Ectodermal cell (in vitro differentiated cells): ENCODE data around the gene CEP350.
"Not testable (repeated sequence)": the region's sequence is repeated elsewhere in the genome, so short reads cannot be mapped to it uniquely, and the experiment has no call there.

Experiments used
- H3K27ac ChIP-seq: 2 replicates; pipeline ENCODE4 v1.7.0; 2013; ENCODE audit warnings: mild to moderate bottlenecking, low read depth, low read length; ENCODE audit not compliant: insufficient read depth, poor library complexity, severe bottlenecking
- H3K27me3 ChIP-seq: 2 replicates; pipeline ENCODE4 v1.7.0; 2013; ENCODE audit warnings: mild to moderate bottlenecking, low read length; ENCODE audit not compliant: insufficient read depth, control insufficient read depth, poor library complexity, severe bottlenecking
- H3K36me3 ChIP-seq: one replicate; pipeline ENCODE4 v1.7.0; 2013; ENCODE audit warnings: low read length; ENCODE audit not compliant: control insufficient read depth, insufficient read depth
- H3K4me1 ChIP-seq: one replicate; pipeline ENCODE4 v1.7.0; 2013; ENCODE audit warnings: low read length; ENCODE audit not compliant: control insufficient read depth, insufficient read depth
- H3K4me3 ChIP-seq: 2 replicates; pipeline ENCODE4 v1.7.0; 2013; ENCODE audit warnings: low read depth, low read length, control low read depth; ENCODE audit not compliant: insufficient read depth
- H3K9me3 ChIP-seq: 2 replicates; pipeline ENCODE4 v1.7.0; 2013; ENCODE audit warnings: mild to moderate bottlenecking, low read length, moderate library complexity; ENCODE audit not compliant: control insufficient read depth
- WGBS, 2 experiments: methylation state at CpG; one replicate each; pipeline ENCODE4 v1.1.7; 2013; ENCODE audit warnings: missing lambda C conversion rate in 2 of 2; 5-methylcytosine and 5-hydroxymethylcytosine counted together

Gene CEP350

DNA sequence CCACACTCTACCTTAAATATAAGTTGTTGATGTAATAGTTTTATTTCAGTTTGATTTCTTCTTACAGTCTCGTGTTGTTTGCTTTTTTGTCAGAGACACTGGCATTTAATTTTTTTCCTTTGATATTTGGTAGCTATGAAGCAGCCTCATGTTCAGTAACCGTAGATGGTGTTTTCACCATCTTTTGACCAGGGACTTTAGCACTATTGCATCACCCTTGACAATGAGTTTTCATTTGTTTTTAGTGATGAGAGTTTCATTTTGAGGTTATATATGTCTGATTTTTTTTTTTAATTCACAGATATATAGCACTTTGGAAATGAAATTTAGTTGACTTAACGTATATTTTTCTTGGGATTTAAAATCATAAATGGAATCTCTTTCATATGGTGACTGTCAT lies 36.2 kb downstream of the CEP350 start:
- H3K4me3 ChIP-seq = no peak overlapping the region
- no peaks in the 10 kb centered on the region for H3K4me1 ChIP-seq
- no peak overlapping the region for H3K27ac ChIP-seq
- no peaks in the 10 kb centered on the region for H3K27me3 ChIP-seq
- no peaks in the 10 kb centered on the region for H3K9me3 ChIP-seq
- WGBS, 2 experiments = 95 to 100% methylated on average over 2 to 3 of the region's 3 CpGs
- no peaks in the 10 kb centered on the region for H3K36me3 ChIP-seq

DNA sequence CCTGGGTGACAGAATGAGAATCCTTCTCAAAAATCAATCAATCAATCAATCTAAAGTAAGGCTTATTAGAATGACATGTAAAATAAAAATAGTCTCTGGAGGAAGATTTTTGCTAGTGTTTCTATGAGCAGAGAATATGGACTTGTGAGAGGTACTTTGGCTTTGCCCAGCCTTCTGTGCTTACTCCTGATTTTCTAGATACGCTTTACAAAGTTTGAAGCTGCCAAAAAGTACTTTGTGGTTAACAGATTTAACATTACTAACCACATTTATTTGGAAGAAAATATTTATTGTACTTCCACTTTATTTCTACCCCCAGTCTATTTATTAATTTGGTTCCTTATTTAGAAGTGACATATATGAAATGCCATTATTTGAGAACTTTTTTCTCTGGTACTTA lies 41.0 kb downstream of the CEP350 start:
- WGBS, 2 experiments = 88 to 100% methylated on average over 1 of the region's 1 CpG
- H3K4me1 ChIP-seq = no peaks in the 10 kb centered on the region
- no peak overlapping the region for H3K27ac ChIP-seq
- H3K9me3 ChIP-seq = no peaks in the 10 kb centered on the region
- H3K27me3 ChIP-seq = no peaks in the 10 kb centered on the region
- H3K36me3 ChIP-seq = peaks cover 4% of the 10 kb centered on the region
- no peak overlapping the region for H3K4me3 ChIP-seq

DNA sequence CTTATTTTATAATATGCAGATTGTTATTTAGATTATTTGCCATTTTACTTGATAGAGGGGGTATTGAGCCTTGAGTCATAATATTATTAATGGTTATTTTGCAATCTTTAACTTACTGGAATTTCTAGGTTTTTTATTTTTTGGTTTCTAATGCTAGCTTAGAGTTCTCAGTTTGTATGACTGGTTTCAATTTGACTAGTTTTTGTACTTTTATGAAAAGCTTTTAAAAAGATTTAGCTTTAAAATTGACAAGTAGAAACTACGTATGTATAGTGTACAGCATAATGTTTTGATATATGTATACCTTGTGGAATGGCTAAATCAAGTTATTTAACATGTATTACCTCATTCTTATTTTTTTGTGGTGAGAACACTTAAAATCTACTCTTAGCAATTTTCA lies 41.5 kb downstream of the CEP350 start:
- H3K9me3 ChIP-seq = no peaks in the 10 kb centered on the region
- H3K36me3 ChIP-seq = peaks cover 4% of the 10 kb centered on the region
- no peak overlapping the region for H3K27ac ChIP-seq
- no peak overlapping the region for H3K4me3 ChIP-seq
- no peaks in the 10 kb centered on the region for H3K4me1 ChIP-seq
- WGBS, 2 experiments = 100% methylated on average over 1 of the region's 1 CpG; no CpG with 5 or more reads in 1 of the 2 experiments
- H3K27me3 ChIP-seq = no peaks in the 10 kb centered on the region

DNA sequence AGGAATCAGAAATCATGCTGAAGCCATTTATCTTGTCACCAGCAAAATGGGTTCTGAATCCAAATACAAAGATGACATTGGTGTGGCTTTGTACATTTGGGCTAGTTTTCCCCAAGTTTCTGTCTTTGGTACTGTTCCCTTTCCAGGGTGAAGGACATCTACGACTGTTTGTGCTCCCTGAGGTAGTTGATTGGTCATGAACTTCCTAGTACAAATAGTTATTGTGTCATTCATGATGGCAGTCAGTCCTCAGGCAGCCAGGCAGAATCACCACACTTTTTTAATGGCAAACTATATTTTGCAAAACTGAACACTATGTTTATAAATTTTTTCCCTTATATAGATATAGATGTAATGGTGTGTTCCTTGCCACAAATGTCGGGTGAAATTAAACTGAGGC lies 46.0 kb downstream of the CEP350 start:
- 90 to 100% methylated on average over 1 of the region's 2 CpGs for WGBS, 2 experiments
- Histone ChIP-seq H3K27ac (no peak overlapping the region), H3K9me3 (no peaks in the 10 kb centered on the region)

DNA sequence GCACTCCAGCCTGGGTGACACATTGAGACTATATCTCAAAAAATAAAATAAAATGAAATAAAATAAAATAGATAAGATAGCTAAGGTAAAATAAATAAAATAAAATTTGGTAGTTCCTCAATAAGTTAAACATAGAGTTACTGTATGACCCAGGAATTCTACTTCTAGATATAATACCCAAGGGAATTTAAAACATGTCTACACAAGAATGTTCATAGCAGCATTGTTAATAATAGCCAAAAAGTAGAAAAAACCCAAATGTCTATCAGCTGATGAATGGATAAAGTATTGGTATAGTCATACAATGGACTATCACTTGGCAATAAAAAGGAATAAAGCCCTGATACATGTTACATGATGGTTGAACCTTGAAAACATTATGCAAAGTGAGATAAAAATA lies 47.8 kb downstream of the CEP350 start:
- Histone ChIP-seq H3K9me3 (no peaks in the 10 kb centered on the region), H3K36me3 (peaks cover 11% of the 10 kb centered on the region), H3K4me3 (no peak overlapping the region), H3K4me1 (no peaks in the 10 kb centered on the region), H3K27ac (no peak overlapping the region), H3K27me3 (no peaks in the 10 kb centered on the region)

More for the DNA sequence above, 46.0 kb downstream of the CEP350 start:
- no peaks in the 10 kb centered on the region for H3K27me3 ChIP-seq
- no peaks in the 10 kb centered on the region for H3K4me1 ChIP-seq
- H3K4me3 ChIP-seq = no peak overlapping the region
- H3K36me3 ChIP-seq = peaks cover 4% of the 10 kb centered on the region

DNA sequence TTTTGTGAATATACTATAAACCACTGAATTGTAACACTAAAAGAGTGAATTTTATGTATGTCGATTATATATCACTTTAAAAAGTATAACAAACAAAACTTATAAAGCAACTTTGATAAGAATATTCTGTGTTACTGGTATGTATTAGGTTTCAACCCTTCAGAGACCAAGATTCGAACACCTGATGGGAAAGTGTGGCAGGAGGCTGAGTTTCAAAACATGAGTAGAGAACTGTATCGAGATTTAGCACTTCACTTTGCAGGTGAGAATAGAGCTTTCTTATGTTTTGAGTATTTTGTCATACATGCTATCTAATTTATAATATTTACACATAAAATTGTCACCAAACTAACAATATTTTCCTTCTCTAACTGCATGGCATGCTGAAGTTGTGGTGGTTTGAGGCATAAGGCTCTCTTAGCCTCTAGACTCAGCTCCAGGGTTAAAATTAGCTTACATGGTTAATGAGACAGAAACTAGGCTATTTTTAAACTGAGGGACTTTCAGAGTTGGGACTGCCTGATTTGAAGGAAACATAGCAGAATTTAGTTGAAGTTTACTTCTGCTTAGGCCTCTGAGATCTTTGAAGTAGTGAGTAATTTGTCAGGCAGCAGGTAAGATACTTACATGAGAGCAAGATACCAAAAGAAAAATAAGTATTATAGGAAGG lies 48.6 kb downstream of the CEP350 start:
- Histone ChIP-seq H3K36me3 (peaks cover 11% of the 10 kb centered on the region), H3K4me1 (no peaks in the 10 kb centered on the region), H3K4me3 (no peak overlapping the region), H3K27ac (no peak overlapping the region), H3K27me3 (no peaks in the 10 kb centered on the region), H3K9me3 (no peaks in the 10 kb centered on the region)
- WGBS, 2 experiments = 92 to 100% methylated on average over 2 of the region's 3 CpGs

DNA sequence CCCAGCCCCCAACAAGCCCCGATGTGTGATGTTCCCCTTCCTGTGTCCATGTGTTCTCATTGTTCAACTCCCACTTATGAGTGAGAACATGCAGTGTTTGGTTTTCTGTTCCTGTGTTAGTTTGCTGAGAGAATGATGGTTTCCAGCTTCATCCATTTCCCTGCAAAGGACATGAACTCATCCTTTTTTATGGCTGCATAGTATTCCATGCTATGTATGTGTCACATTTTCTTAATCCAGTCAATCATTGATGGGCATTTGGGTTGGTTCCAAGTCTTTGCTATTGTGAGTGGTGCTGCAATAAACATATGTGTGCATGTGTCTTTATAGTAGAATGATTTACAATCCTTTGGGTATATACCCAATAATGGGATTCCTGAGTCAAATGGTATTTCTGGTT lies 52.2 kb downstream of the CEP350 start:
- not testable (repeated sequence) for H3K27me3 ChIP-seq, H3K9me3 ChIP-seq, H3K4me3 ChIP-seq, H3K27ac ChIP-seq, H3K4me1 ChIP-seq
- peaks cover 11% of the 10 kb centered on the region for H3K36me3 ChIP-seq
- 78 to 94% methylated on average over 1 of the region's 1 CpG for WGBS, 2 experiments

DNA sequence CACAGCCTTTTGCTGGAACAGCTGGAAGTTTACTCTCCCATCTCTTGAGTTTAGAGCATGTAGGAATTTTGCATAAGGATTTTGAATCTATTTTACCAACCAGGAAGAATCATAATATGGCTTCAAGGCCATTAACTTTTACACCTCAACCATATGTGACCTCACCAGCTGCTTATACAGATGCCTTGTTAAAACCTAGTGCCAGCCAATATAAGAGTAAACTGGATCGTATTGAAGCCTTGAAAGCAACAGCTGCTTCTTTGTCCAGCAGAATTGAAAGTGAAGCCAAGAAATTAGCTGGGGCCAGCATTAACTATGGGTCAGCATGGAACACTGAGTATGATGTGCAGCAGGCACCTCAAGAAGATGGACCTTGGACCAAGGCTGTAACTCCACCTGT lies 65.4 kb downstream of the CEP350 start:
- no peak overlapping the region for H3K4me3 ChIP-seq
- 94 to 97% methylated on average over 1 of the region's 1 CpG for WGBS, 2 experiments
- no peaks in the 10 kb centered on the region for H3K4me1 ChIP-seq
- H3K27me3 ChIP-seq = no peaks in the 10 kb centered on the region
- no peak overlapping the region for H3K27ac ChIP-seq
- H3K9me3 ChIP-seq = no peaks in the 10 kb centered on the region
- H3K36me3 ChIP-seq = peaks cover 24% of the 10 kb centered on the region

DNA sequence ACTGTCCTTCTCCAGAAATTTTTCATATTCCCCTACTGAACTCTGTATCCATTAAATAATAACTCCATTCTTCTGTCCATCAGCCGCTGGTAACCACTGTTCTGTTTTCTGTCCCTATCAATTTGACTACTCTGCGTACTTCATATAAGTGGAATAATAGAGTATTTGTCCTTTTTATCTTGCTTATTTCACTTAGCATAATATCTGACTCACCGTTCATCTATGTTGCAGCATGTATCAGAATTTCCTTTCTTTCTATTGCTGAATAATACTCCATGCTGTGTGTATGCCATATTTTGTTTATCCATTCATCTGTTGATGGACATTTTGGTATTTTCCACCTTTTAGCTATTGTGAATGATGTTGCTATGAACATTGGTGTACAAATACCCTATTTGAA lies 71.9 kb downstream of the CEP350 start:
- H3K4me3 ChIP-seq = no peak overlapping the region
- H3K9me3 ChIP-seq = no peaks in the 10 kb centered on the region
- WGBS, 2 experiments = 96 to 100% methylated on average over 1 to 3 of the region's 3 CpGs
- no peaks in the 10 kb centered on the region for H3K4me1 ChIP-seq
- H3K36me3 ChIP-seq = peaks cover 22% of the 10 kb centered on the region
- H3K27me3 ChIP-seq = no peaks in the 10 kb centered on the region
- H3K27ac ChIP-seq = no peak overlapping the region

DNA sequence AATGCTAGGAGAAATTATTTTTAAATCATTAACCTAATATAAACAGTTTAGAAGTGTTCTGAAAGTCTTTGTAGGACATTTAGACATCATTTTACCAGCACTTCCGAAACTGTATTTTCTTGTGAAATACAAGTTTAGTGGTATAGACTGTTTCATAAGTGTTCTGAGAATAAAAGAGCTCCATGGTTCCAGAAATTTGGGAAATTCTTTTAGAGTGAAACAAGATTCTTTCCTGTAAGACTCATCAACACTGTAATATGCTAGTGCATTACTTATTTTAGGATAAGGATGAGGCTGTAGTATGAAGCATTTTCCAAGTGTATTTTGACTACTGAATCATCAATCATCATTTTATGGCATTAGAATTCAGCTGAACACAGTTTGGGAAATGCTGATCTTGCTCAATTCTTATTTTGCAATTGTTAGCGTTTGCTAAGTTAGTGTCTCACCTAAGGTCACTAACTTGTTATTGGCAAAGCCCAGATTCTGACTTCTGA lies 73.4 kb downstream of the CEP350 start:
- H3K4me3 ChIP-seq = no peak overlapping the region
- no peaks in the 10 kb centered on the region for H3K4me1 ChIP-seq
- 93 to 100% methylated on average over 2 of the region's 2 CpGs for WGBS, 2 experiments

More for the DNA sequence above, 73.4 kb downstream of the CEP350 start:
- H3K36me3 ChIP-seq = peaks cover 20% of the 10 kb centered on the region
- no peaks in the 10 kb centered on the region for H3K9me3 ChIP-seq
- H3K27me3 ChIP-seq = no peaks in the 10 kb centered on the region
- no peak overlapping the region for H3K27ac ChIP-seq
